ENCODE measurements around the gene M1AP.

GRCh38 chr2:74524955-74525716 lies 123.0 kb downstream of the M1AP start:
- TF ChIP-seq CTCF (IDR thresholded peaks at IDR 0.05) (no peak), POLR2A (IDR thresholded peaks at IDR 0.05) (no peak), POLR2AphosphoS5 (IDR thresholded peaks at IDR 0.05) (no peak)
